Measurements from ENCODE around the gene ALOX12B.

ALOX12B gene

DNA sequence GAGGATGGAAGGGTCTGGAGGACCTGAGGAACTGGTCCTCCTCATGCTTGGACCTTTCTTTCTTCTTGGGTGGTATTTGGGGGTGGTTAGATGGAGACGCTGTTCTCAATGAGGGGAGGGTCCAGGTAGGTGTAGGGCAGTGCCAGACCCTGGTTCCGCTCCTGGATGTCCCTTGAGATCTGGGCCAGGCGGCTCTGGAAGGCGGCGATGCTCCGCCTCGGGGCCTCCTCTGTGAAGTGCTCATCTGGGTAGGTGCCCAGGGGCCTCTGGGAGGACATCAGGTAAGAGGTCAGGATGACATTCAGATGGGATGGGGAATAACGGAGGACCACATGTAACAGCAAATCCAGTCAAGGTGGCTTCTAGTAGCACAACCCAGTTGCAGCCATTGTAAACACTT is 9.0 kb upstream of the ALOX12B start:
- in situ Hi-C loops (cut with HindIII; ENCODE audit: low pct_ligation_motif_present, low sequenced_read_pairs), result no loop called here
- no peak overlapping the region for H3K27ac ChIP-seq
- H3K4me3 ChIP-seq (ENCODE audit: low read depth, low read length), result no peak overlapping the region
- peaks cover 4% of the 10 kb centered on the region for H3K27me3 ChIP-seq (replicated peaks)
- no peaks in the 10 kb centered on the region for H3K36me3 ChIP-seq (replicated peaks)
- DNase-seq, result no peak
- TF ChIP-seq, protein P1, sequence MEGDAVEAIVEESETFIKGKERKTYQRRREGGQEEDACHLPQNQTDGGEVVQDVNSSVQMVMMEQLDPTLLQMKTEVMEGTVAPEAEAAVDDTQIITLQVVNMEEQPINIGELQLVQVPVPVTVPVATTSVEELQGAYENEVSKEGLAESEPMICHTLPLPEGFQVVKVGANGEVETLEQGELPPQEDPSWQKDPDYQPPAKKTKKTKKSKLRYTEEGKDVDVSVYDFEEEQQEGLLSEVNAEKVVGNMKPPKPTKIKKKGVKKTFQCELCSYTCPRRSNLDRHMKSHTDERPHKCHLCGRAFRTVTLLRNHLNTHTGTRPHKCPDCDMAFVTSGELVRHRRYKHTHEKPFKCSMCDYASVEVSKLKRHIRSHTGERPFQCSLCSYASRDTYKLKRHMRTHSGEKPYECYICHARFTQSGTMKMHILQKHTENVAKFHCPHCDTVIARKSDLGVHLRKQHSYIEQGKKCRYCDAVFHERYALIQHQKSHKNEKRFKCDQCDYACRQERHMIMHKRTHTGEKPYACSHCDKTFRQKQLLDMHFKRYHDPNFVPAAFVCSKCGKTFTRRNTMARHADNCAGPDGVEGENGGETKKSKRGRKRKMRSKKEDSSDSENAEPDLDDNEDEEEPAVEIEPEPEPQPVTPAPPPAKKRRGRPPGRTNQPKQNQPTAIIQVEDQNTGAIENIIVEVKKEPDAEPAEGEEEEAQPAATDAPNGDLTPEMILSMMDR (IDR thresholded peaks at IDR 0.05; ENCODE audit: low read depth, low read length, missing control alignments), result no peak

DNA sequence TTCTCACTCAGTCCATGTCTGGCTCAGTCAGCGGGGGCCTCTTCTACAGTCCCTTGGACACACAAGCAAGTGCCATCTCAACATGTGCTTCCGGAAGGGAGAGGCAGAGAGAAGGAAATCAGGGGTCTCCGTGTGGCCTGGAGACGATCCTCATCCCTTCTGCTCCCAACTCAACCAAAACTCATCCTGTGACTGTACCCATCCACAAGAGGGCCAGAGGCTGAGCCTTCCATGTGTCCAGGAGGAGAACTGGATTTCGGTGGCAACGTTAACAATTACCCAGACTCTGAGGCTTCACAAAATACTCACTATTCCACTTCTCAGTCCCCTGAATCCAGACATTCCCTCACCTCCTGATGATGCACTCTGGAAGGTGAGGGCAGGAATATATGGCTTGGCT is 7.8 kb upstream of the ALOX12B start:
- no peak for DNase-seq
- Histone ChIP-seq H3K4me3 (ENCODE audit: low read depth, low read length) (no peak overlapping the region), H3K27me3 (replicated peaks) (peaks cover 4% of the 10 kb centered on the region), H3K36me3 (replicated peaks) (no peaks in the 10 kb centered on the region), H3K27ac (no peak overlapping the region)
- in situ Hi-C loops (cut with HindIII; ENCODE audit: low pct_ligation_motif_present, low sequenced_read_pairs), result no loop called here
- TF ChIP-seq, protein P1 (IDR thresholded peaks at IDR 0.05; ENCODE audit: low read depth, low read length, missing control alignments), result no peak

DNA sequence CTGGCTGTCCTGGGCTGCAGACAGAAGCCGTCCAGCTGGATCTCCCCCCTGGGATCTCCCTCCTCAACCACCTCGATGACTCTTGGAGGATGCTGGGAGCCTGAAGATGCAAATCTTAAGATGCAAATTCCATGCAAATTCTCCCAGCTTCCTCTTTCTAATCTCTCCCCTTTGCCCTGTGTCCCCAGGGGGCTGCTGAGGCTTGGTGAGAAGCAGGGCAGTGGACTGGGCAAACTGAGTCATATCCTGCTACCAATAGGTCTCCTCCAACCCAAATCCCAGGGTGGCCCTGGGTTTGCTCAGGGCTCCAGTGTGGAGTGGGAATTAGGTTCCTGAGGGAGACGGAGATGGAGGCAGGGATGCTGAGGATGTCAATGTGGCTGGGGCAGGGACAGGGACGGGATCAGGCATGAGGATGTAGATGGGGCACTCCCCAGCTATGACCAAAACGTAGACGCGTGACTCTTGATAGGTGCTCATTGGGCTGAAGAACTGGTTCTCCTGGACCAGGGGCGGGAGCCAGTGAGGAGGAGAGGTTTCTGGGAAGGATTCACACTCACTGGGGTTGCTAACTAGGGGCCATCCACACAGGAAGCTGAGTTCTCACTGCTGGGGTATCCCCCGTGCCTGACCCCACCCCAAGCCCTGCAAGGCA is 3.6 kb upstream of the ALOX12B start:
- TF ChIP-seq, protein P1 (IDR thresholded peaks at IDR 0.05; ENCODE audit: low read depth, low read length, missing control alignments), result no peak
- H3K27me3 ChIP-seq (replicated peaks), result peaks cover 2% of the 10 kb centered on the region
- no peak overlapping the region for H3K27ac ChIP-seq
- H3K4me3 ChIP-seq (ENCODE audit: low read depth, low read length), result no peak overlapping the region
- DNase-seq, result no peak
- no peaks in the 10 kb centered on the region for H3K36me3 ChIP-seq (replicated peaks)
- in situ Hi-C loops (cut with HindIII; ENCODE audit: low pct_ligation_motif_present, low sequenced_read_pairs), result no loop called here

DNA sequence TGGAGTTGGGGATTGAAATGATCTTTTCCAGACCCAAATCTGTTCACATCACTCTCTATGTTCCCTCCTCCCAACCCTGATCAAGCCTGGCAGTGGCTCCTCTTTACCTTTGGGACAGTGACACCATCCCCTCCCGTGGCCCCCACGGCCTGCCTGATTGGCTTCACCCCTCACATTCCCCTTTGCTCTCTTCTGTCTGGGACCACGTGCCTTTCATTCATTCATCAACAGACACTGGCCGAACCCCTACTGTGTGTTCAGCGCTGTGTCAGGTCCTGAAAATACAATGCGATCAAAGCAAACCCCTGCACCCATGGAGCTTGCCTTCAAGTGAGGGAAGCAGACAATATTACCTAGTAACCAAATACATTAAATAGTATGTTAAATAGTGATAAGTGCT is 2.2 kb upstream of the ALOX12B start:
- in situ Hi-C loops (cut with HindIII; ENCODE audit: low pct_ligation_motif_present, low sequenced_read_pairs), result no loop called here
- no peak for DNase-seq
- H3K4me3 ChIP-seq (ENCODE audit: low read depth, low read length), result no peak overlapping the region
- H3K36me3 ChIP-seq (replicated peaks), result no peaks in the 10 kb centered on the region
- TF ChIP-seq, protein P1 (IDR thresholded peaks at IDR 0.05; ENCODE audit: low read depth, low read length, missing control alignments), result no peak
- no peak overlapping the region for H3K27ac ChIP-seq
- no peaks in the 10 kb centered on the region for H3K27me3 ChIP-seq (replicated peaks)

DNA sequence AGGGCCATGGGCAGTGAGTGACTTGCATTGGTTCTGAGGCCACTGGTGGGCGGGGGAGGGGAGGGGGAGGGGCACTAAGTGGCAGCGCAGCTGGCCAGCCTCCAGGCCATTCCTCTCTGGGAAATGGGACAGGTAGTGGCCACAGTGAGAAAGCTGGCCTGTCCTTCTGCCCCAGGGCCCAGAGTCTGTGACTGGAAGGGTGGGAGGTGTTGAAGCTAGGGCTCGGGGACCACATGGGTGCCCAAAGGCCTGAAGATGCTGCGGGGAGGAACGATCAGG is 375 bp upstream of the ALOX12B start:
- Histone ChIP-seq H3K36me3 (replicated peaks) (no peaks in the 10 kb centered on the region), H3K4me3 (ENCODE audit: low read depth, low read length) (no peak overlapping the region), H3K27ac (no peak overlapping the region), H3K27me3 (replicated peaks) (no peaks in the 10 kb centered on the region)
- in situ Hi-C loops (cut with HindIII; ENCODE audit: low pct_ligation_motif_present, low sequenced_read_pairs), result no loop called here
- no peak for DNase-seq
- TF ChIP-seq, protein P1 (IDR thresholded peaks at IDR 0.05; ENCODE audit: low read depth, low read length, missing control alignments), result no peak

DNA sequence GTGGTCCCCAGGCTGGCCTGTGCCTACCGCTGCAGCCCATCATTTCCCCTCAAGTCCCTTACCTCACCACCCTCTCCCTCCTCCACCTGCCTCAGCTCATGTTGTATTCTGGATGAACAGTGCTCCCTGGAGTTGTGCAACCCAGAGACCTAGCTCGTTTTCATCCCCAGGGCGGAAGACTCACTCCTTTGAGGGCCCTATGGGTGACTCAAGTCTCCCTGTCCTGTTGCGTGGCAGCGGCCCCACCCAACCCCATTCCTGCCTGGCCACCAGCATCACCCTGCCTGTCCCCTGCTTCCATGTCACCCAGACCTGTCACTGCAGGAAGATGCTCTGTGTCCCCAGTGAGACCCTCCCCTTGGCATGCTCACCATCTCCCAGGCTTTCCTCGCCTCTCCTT is 3.3 kb downstream of the ALOX12B start:
- no peak overlapping the region for H3K4me3 ChIP-seq (ENCODE audit: low read depth, low read length)
- DNase-seq, result no peak
- no peaks in the 10 kb centered on the region for H3K36me3 ChIP-seq (replicated peaks)
- in situ Hi-C loops (cut with HindIII; ENCODE audit: low pct_ligation_motif_present, low sequenced_read_pairs), result no loop called here
- TF ChIP-seq, protein P1 (IDR thresholded peaks at IDR 0.05; ENCODE audit: low read depth, low read length, missing control alignments), result no peak
- H3K27ac ChIP-seq, result no peak overlapping the region
- peaks cover 15% of the 10 kb centered on the region for H3K27me3 ChIP-seq (replicated peaks)

Data from brain microvascular endothelial cell (primary cell).